ENCODE results near the gene ITIH6.

Gene ITIH6

GRCh38 chrX:54721424-54721823, 76.6 kb downstream of the ITIH6 start:
- H3K4me1 ChIP-seq (ENCODE audit: control insufficient read depth in 1 of 2, insufficient read depth in 2 of 2, low read length in 2 of 2), result no peaks in the 10 kb centered on the region

DNA sequence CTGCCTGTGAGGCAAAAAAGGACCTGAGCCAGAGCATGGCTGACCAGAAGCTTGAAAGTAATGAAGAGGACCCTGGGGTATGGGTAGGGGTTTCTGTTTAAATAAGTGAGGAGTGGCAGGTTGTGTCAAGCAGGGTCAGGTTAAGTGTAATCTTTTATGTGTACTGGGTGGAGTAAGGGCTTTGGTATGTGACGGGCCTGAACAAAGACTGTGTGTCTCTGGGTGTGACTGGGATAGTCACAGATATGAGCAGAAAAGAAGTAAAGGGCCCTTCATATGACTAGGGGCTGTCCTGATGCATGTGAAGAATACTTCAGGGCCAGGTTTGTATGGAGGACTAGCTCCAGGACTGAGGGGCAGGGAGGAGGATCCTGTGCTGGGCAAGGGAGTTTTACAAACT, 82.4 kb downstream of the ITIH6 start:
- Histone ChIP-seq H3K27me3 (ENCODE audit: control insufficient read depth in 1 of 2, insufficient read depth in 2 of 2, low read length in 2 of 2) (no peaks in the 10 kb centered on the region), H3K36me3 (ENCODE audit: control insufficient read depth in 1 of 2, insufficient read depth in 2 of 2, low read length in 2 of 2) (no peaks in the 10 kb centered on the region), H3K9me3 (ENCODE audit: control insufficient read depth in 1 of 2, low read length in 2 of 2) (no peaks in the 10 kb centered on the region), H3K4me3 (ENCODE audit: low read depth in 1 of 2, low read length in 2 of 2) (no peak overlapping the region), H3K27ac (ENCODE audit: low read depth, low read length) (no peak overlapping the region), H3K4me1 (ENCODE audit: control insufficient read depth in 1 of 2, insufficient read depth in 2 of 2, low read length in 2 of 2) (no peaks in the 10 kb centered on the region), H3K9ac (ENCODE audit: low read depth in 1 of 2, low read length in 2 of 2) (no peak overlapping the region)

More at GRCh38 chrX:54721424-54721823, 76.6 kb downstream of the ITIH6 start:
- Histone ChIP-seq H3K27me3 (ENCODE audit: control insufficient read depth in 1 of 2, insufficient read depth in 2 of 2, low read length in 2 of 2) (no peaks in the 10 kb centered on the region), H3K27ac (ENCODE audit: low read depth, low read length) (no peak overlapping the region), H3K9me3 (ENCODE audit: control insufficient read depth in 1 of 2, low read length in 2 of 2) (no peaks in the 10 kb centered on the region), H3K36me3 (ENCODE audit: control insufficient read depth in 1 of 2, insufficient read depth in 2 of 2, low read length in 2 of 2) (no peaks in the 10 kb centered on the region), H3K4me3 (ENCODE audit: low read depth in 1 of 2, low read length in 2 of 2) (no peak overlapping the region), H3K9ac (ENCODE audit: low read depth in 1 of 2, low read length in 2 of 2) (no peak overlapping the region)

GRCh38 chrX:54714424-54714823, 83.6 kb downstream of the ITIH6 start:
- Histone ChIP-seq H3K27me3 (ENCODE audit: control insufficient read depth in 1 of 2, insufficient read depth in 2 of 2, low read length in 2 of 2) (no peaks in the 10 kb centered on the region), H3K4me1 (ENCODE audit: control insufficient read depth in 1 of 2, insufficient read depth in 2 of 2, low read length in 2 of 2) (no peaks in the 10 kb centered on the region), H3K27ac (ENCODE audit: low read depth, low read length) (no peak overlapping the region), H3K4me3 (ENCODE audit: low read depth in 1 of 2, low read length in 2 of 2) (no peak overlapping the region), H3K9me3 (ENCODE audit: control insufficient read depth in 1 of 2, low read length in 2 of 2) (no peaks in the 10 kb centered on the region), H3K9ac (ENCODE audit: low read depth in 1 of 2, low read length in 2 of 2) (no peak overlapping the region), H3K36me3 (ENCODE audit: control insufficient read depth in 1 of 2, insufficient read depth in 2 of 2, low read length in 2 of 2) (no peaks in the 10 kb centered on the region)

GRCh38 chrX:54711735-54712134, 86.3 kb downstream of the ITIH6 start:
- H3K27ac ChIP-seq (ENCODE audit: low read depth, low read length), result no peak overlapping the region
- no peaks in the 10 kb centered on the region for H3K9me3 ChIP-seq (ENCODE audit: control insufficient read depth in 1 of 2, low read length in 2 of 2)
- no peaks in the 10 kb centered on the region for H3K36me3 ChIP-seq (ENCODE audit: control insufficient read depth in 1 of 2, insufficient read depth in 2 of 2, low read length in 2 of 2)
- H3K4me3 ChIP-seq (ENCODE audit: low read depth in 1 of 2, low read length in 2 of 2), result no peak overlapping the region
- no peak overlapping the region for H3K9ac ChIP-seq (ENCODE audit: low read depth in 1 of 2, low read length in 2 of 2)
- H3K27me3 ChIP-seq (ENCODE audit: control insufficient read depth in 1 of 2, insufficient read depth in 2 of 2, low read length in 2 of 2), result no peaks in the 10 kb centered on the region
- H3K4me1 ChIP-seq (ENCODE audit: control insufficient read depth in 1 of 2, insufficient read depth in 2 of 2, low read length in 2 of 2), result no peaks in the 10 kb centered on the region

- H3K4me3 ChIP-seq (ENCODE audit: low read depth in 1 of 2, low read length in 2 of 2), result no peak overlapping the region
- H3K9me3 ChIP-seq (ENCODE audit: control insufficient read depth in 1 of 2, low read length in 2 of 2), result no peaks in the 10 kb centered on the region
- no peaks in the 10 kb centered on the region for H3K4me1 ChIP-seq (ENCODE audit: control insufficient read depth in 1 of 2, insufficient read depth in 2 of 2, low read length in 2 of 2)
- H3K9ac ChIP-seq (ENCODE audit: low read depth in 1 of 2, low read length in 2 of 2), result no peak overlapping the region
- no peaks in the 10 kb centered on the region for H3K36me3 ChIP-seq (ENCODE audit: control insufficient read depth in 1 of 2, insufficient read depth in 2 of 2, low read length in 2 of 2)
- no peak overlapping the region for H3K27ac ChIP-seq (ENCODE audit: low read depth, low read length)
- H3K27me3 ChIP-seq (ENCODE audit: control insufficient read depth in 1 of 2, insufficient read depth in 2 of 2, low read length in 2 of 2), result no peaks in the 10 kb centered on the region
These were observed 87.1 kb downstream of the ITIH6 start for GRCh38 chrX:54710920-54711319.

DNA sequence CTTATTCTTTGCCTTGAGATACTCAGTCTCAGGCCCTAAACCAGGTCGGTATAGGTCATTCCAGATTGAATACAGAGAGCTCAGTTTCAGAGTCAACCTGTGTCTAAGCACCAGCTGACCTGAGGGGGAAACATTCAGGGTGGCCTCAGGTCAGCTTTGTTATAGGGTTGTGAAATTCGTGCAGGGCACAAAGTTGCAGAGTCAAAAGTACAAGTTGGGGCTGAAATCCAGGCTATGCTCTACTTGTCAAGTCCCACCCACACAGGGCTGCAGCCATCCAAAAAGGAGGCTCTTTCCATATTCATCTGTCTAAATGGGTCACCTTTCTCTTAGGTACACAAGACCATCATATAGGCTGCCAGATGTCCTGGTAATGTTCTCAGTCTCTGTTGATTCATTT, 89.7 kb downstream of the ITIH6 start:
- H3K27ac ChIP-seq (ENCODE audit: low read depth, low read length), result no peak overlapping the region
- H3K9ac ChIP-seq (ENCODE audit: low read depth in 1 of 2, low read length in 2 of 2), result no peak overlapping the region
- H3K9me3 ChIP-seq (ENCODE audit: control insufficient read depth in 1 of 2, low read length in 2 of 2), result no peaks in the 10 kb centered on the region
- H3K4me1 ChIP-seq (ENCODE audit: control insufficient read depth in 1 of 2, insufficient read depth in 2 of 2, low read length in 2 of 2), result no peaks in the 10 kb centered on the region
- H3K36me3 ChIP-seq (ENCODE audit: control insufficient read depth in 1 of 2, insufficient read depth in 2 of 2, low read length in 2 of 2), result no peaks in the 10 kb centered on the region
- no peaks in the 10 kb centered on the region for H3K27me3 ChIP-seq (ENCODE audit: control insufficient read depth in 1 of 2, insufficient read depth in 2 of 2, low read length in 2 of 2)
- H3K4me3 ChIP-seq (ENCODE audit: low read depth in 1 of 2, low read length in 2 of 2), result no peak overlapping the region

All from duodenal mucosa (tissue), 2 donors.